CD4-positive, alpha-beta T cell treated with Interleukin-4 for 1 hour (primary cell): ENCODE results near the gene INMT.

Experiments used
- DNase-seq, 2 donors: peaks; one replicate each; pipeline ENCODE4 v3.0.0-alpha.2; 2020 to 2022

INMT gene

DNA sequence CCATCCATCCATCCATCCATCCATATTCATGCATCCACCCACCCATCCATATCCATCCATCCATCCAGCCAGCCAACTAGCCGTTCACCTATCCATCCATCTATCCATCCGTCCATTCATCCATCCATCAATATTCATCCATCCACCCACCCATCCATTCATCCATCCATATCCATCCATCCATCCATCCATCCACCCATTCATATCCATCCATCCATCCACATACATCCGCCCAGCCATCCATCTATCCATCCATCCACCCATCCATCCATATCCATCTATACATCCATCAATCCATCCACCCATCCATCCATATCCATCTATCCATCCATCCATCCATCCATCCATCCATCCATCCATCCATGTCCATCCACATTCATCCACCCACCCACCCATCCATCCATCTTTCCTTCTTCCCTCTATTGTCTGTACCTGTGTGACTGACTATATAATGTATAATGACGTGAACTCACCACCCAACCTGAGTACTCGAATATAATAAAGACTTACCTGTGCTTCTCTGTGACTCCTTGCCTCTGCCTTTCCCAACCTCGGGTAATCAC, 2.5 kb downstream of the INMT start:
- DNase-seq = no peak

DNA sequence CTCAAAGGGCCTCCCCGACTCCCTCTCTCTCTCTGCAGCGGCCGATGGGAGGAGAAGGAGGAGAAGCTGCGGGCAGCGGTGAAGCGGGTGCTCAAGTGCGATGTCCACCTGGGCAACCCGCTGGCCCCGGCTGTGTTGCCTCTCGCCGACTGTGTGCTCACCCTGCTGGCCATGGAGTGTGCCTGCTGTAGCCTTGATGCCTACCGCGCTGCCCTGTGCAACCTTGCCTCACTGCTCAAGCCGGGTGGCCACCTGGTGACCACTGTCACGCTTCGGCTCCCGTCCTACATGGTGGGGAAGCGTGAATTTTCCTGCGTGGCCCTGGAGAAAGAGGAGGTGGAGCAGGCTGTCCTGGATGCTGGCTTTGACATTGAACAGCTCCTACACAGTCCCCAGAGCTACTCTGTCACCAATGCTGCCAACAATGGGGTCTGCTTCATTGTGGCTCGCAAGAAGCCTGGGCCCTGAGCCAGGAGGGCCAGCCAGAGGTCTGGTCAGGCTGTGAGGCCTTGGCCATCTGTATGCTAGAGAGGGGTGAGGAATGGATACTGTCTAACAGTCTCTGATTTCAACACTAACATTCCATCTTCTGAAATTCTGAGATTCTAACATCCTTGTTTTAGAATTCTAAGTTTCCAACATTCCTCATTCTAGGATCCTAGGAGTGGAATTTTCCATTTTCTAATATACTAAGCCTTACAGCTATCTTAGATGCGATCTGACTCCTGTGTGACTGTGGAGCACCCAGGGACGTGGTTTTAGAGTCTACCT, 3.6 kb downstream of the INMT start:
- no peak for DNase-seq

- DNase-seq = no peak
These were observed 5.4 kb downstream of the INMT start for GRCh38 chr7:30757342-30757692.

DNA sequence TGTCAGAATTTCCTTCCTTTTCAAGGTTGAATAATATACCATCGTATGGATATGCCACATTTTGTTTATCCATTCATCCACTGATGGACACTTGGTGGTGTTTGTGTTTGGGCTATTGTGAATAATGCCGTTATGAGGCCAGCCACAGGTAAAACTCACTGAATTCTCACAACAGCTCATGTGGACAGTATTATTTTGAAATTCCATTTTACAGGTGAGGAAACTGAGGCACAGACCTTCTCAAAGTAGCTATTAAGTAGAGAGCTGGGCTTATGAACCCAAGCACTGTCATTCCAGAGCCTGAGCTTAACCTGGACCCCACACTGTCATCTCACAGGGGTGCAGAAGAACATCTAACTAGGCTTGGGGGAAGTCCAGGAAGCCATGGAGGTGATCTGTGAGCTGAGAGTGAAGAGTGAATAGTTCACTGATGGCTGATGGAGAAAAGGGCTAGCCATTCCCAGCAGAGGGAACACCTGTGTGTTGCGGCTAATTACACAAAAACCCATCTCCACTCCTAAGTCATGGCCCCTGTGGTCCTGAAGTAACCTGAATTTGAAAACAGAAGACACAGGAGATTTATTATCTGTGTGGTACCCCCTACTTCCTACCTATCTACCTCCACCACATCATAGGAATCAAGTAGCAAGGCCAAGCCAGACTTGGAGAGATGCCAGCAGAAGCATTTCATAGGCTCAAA, 8.7 kb downstream of the INMT start:
- DNase-seq = no peak

GRCh38 chr7:30761214-30762156, 9.6 kb downstream of the INMT start:
- DNase-seq = no peak

- DNase-seq = no peak
These were observed 12.4 kb downstream of the INMT start for GRCh38 chr7:30764030-30764975.

DNA sequence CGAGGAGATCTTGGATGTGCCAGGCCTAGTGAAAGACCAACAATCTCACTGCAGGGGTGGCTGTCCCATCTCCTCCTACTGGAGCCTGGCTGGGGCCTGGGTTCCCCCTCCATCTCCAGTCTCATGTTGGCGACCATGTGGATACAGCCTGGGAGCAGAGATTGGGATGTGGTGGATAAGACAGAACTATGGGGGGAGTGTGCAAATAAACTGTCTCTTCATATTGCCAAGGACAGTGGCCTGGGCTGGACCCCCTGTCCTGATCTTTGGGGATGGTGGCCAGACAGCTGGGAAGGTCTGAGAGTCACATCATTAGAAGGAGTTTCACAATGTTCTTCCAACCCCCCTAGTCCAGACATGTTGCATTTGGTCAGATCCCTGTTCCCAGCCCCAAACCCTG, 13.5 kb downstream of the INMT start:
- DNase-seq = no peak

DNA sequence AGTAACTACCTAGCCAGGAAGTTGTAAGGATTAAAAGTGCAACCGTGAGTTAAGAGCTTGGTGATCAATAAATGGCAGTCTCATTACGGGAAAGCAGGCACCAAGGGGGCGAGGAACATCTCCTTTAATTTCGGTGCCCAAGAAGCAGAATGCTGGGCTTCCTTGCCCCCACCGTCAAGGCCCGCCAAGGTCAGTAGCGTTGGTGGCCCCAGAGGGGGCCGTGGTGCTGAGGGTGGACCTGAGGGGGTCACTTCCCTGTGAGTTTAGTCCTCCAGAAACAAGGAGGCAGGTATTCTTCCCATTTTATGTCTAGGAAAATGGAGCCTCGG, 18.9 kb downstream of the INMT start:
- peak in 1 of 2 donors; percentile 4 for DNase-seq

DNA sequence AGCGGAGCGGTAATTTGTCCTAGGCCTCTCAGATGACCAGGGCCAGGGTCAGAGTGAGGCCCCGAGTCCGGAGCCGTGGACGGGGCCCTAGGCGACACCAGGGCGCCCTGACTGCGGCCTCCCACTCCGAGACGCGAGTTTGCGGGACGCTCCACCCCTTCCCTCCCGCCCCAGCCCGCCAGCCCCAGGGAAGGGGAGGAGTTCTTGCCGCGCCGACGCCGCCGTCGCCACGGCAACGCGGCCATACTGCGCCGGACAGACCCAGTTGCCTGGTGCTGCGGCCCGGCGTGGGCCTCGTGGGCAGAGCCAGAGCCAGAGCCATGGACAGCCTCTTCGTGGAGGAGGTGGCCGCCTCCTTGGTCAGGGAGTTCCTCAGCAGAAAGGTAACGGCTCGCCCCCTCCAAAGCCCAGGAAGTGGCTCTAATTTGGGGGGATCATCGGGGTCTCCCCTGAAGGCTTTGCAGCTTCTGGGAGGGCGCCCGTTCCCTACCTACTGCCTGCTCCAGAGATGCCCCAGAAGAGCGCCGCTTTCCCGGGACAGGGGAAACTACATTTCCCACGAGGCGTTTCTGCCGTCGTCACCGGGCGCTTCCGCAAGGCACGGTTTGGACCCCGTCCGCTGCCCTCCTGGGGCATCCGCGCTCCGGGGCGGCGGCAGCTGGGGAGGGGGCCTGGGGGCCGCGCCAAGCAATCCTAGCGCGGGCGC, 19.4 kb downstream of the INMT start, which contains the start of gene MINDY4:
TSS of gene MINDY4 (plus strand) at position 244 of the 706 bp plus-strand sequence. CDS start at position 321, 77 bp downstream.
- peak; percentile 68 to 76 for DNase-seq

- no peak for DNase-seq
These were observed 20.0 kb downstream of the INMT start for GRCh38 chr7:30771880-30772425.

GRCh38 chr7:30772984-30773383, 21.0 kb downstream of the INMT start:
- DNase-seq = no peak

DNA sequence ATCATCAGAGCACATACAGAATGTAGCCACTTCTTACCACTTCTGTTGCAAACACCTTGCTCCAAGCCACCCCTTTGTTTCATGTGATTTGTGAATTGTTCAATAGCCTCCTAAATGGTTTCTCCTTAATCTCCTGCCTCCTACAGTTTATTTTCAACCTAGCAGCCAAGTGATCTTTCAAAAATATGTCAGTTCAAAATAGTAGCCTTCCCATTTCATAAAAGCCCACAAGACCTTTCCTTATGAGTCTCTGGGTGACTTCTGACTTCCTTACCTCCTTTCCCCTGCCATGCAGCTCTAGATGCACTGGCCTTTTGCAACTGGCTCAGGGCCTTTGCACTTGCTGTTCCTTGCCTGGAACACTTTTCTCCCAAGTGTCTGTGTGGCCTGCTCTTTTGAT, 24.1 kb downstream of the INMT start:
- no peak for DNase-seq

GRCh38 chr7:30776971-30777370, 25.0 kb downstream of the INMT start:
- no peak for DNase-seq

DNA sequence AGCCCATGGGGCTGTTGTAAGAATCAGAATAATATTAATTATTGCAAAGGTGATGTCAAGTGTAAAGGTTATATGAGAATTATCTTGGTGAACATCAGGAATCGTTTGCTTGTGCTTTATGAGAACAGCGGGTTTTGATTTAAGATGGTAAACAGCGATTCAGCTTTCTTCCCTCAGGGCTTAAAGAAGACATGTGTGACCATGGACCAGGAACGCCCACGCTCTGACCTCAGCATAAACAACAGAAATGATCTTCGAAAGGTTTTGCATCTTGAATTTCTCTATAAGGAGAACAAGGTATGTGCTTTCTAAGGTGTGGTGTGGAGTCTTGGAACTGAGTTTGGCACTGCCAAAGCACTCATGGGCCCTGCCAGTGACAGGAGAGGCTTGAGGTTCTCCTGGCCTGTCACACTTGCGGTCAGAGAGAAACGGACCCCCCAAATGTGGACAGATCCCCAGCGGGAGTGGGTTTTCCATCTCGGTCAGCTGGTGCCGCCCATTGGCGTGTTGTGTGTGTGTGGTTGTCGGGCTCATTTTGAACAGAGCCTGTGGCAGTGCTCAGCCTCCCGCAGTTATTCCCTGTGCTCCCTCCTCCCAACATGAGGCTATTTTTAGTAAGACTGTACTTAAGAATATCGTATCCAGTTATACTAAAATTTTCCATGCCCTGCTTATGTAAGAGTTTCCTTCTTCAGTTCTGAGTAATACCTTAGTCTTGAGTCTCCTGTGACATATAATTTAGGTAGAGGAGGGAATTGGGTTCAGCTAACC, 26.5 kb downstream of the INMT start:
- no peak for DNase-seq

- DNase-seq = no peak
These were observed 27.6 kb downstream of the INMT start for GRCh38 chr7:30779574-30779973.

DNA sequence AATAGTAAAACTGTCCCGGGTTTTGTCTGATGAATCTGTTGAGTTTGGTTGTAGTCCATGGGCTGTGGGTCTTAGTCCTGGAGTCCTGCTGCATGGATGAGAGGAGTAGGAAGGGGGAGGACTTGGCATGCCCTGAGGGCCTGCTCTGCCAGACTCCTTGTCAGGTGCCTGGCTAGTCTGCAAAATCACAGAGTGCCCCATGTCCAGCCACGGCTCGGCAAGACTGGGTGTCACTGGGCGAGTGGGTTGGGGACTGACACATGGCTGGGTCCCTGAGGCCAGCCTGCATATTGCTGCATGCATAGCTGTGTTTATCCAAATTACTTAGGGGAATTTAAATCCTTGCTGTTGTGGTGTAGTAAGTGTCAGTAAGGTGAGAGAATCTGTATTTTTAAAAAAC, 29.0 kb downstream of the INMT start:
- DNase-seq = no peak

GRCh38 chr7:30782690-30783089, 30.8 kb downstream of the INMT start:
- no peak for DNase-seq

DNA sequence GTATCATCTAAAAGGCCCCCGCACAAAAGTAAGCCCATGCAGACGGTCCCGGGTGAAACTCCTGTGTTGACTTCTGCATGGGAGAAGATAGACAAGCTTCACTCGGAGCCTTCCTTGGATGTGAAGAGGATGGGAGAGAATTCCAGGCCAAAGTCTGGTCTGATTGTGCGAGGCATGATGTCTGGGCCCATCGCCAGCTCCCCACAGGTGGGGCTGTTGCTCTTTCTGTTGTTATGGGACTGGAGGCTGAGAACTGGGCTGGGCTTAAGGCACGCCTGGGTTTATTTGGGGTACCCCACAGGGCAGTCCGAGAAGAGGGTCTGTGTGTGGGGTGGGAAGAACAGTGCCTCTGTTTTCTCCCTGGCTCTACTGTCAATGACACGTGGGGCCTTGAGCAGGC, 33.9 kb downstream of the INMT start:
- DNase-seq = no peak

GRCh38 chr7:30787486-30787885, 35.6 kb downstream of the INMT start:
- DNase-seq = no peak

GRCh38 chr7:30788640-30789333, 36.9 kb downstream of the INMT start:
- no peak for DNase-seq
